Middle frontal gyrus (tissue), 1 donor: ENCODE data around the gene THAP4.

ENCODE experiments used
- DNase-seq: peaks from one replicate; pipeline ENCODE4 v3.0.0-alpha.2; 2015; ENCODE audit warnings: low spot score; ENCODE audit errors: extremely low spot score

The THAP4 gene

GRCh38 chr2:241638940-241639339, 2.0 kb upstream of the THAP4 start:
- DNase-seq: no peak

- DNase-seq: no peak
Measured at GRCh38 chr2:241637795-241638660, 1.1 kb upstream of the THAP4 start.

GRCh38 chr2:241636182-241637017, 558 bp downstream of the THAP4 start:
- DNase-seq: no peak

- DNase-seq: no peak
Measured at GRCh38 chr2:241635756-241636155, 1.2 kb downstream of the THAP4 start.

- DNase-seq: no peak
Measured at GRCh38 chr2:241633561-241633960, 3.4 kb downstream of the THAP4 start.

GRCh38 chr2:241632478-241633325, 4.3 kb downstream of the THAP4 start:
- no peak for DNase-seq

GRCh38 chr2:241629762-241630435, 7.1 kb downstream of the THAP4 start:
- no peak for DNase-seq

GRCh38 chr2:241627675-241628074, 9.3 kb downstream of the THAP4 start:
- no peak for DNase-seq

- no peak for DNase-seq
Measured at GRCh38 chr2:241620419-241620769, 16.6 kb downstream of the THAP4 start.

GRCh38 chr2:241619597-241620418, 17.1 kb downstream of the THAP4 start:
- no peak for DNase-seq

GRCh38 chr2:241618829-241619228, 18.1 kb downstream of the THAP4 start:
- DNase-seq: no peak

GRCh38 chr2:241618296-241618805, 18.6 kb downstream of the THAP4 start:
- DNase-seq: no peak

GRCh38 chr2:241617431-241618154, 19.4 kb downstream of the THAP4 start:
- DNase-seq: no peak

GRCh38 chr2:241616168-241617125, 20.5 kb downstream of the THAP4 start:
- no peak for DNase-seq

GRCh38 chr2:241615522-241616052, 21.4 kb downstream of the THAP4 start:
- DNase-seq: no peak

- DNase-seq: no peak
Measured at GRCh38 chr2:241615041-241615440, 21.9 kb downstream of the THAP4 start.

- no peak for DNase-seq
Measured at GRCh38 chr2:241613017-241613780, 23.8 kb downstream of the THAP4 start.
